ENCODE measurements around the gene OSBPL3. TPM values are rescaled to one million over a fixed set of nuclear protein-coding genes. Genes with fewer than 3 reads are reported as not detected.

Gene OSBPL3
- total RNA-seq, 1 experiment from 2014 or later: 36.8 TPM

GRCh38 chr7:24829787-24830186 is 150.2 kb downstream of the OSBPL3 start:
- RAD21 ChIA-PET (ENCODE audit: low non-redundant PET in 1 of 2, low total read pairs in 2 of 2, uncharacterized antibody in 2 of 2, unreplicated experiment in 2 of 2): no interaction called here

More at GRCh38 chr7:24829787-24830186, 150.2 kb downstream of the OSBPL3 start:
- no peak overlapping the region for H2AFZ ChIP-seq (ENCODE audit: low read depth, low read length, poor library complexity, severe bottlenecking)
- H3K79me2 ChIP-seq (ENCODE audit: insufficient read depth, low read length): no peaks in the 10 kb centered on the region
- POLR2A ChIA-PET: no interaction called here
- H3K4me2 ChIP-seq (ENCODE audit: low read length): no peak overlapping the region
- intact Hi-C loops (cut with micrococcal nuclease): no loop called here
- ATAC-seq (no peak), DNase-seq (ENCODE audit: low read depth, low spot score) (no peak)
- H4K20me1 ChIP-seq (ENCODE audit: insufficient read depth): no peaks in the 10 kb centered on the region
- H3K9me3 ChIP-seq (ENCODE audit: control insufficient read depth in 1 of 2, insufficient read depth in 1 of 2, low read depth in 1 of 2, low read length in 2 of 2): no peaks in the 10 kb centered on the region
- no TSS peak for BruUV-seq (replicated peaks)
- peaks cover 47 to 85% of the 10 kb centered on the region in 2 experiments for H3K4me1 ChIP-seq (ENCODE audit: control insufficient read depth in 1 of 2, insufficient read depth in 2 of 2, low read length in 2 of 2)
- H3K9ac ChIP-seq (ENCODE audit: low read length): no peak overlapping the region
- H3K9me2 ChIP-seq (ENCODE audit: insufficient read depth): no peaks in the 10 kb centered on the region
- peaks cover 4 to 10% of the 10 kb centered on the region in 2 experiments; a peak in 3 of 4 replicates for H3K36me3 ChIP-seq (ENCODE audit: control insufficient read depth in 1 of 2, insufficient read depth in 2 of 2, low read length in 2 of 2)
- no peak overlapping the region for H3K4me3 ChIP-seq (replicated peaks in 1 of 2; ENCODE audit: low read depth in 1 of 2, low read length in 2 of 2)
- CTCF ChIA-PET: no interaction called here
- no peak overlapping the region for H3K27ac ChIP-seq (ENCODE audit: low read depth, low read length)
- H3K27me3 ChIP-seq (ENCODE audit: insufficient read depth, low read length): no peaks in the 10 kb centered on the region
- TF ChIP-seq REST (IDR thresholded peaks at IDR 0.05; ENCODE audit: low read depth) (no peak), ZNF274 (IDR thresholded peaks at IDR 0.05; ENCODE audit: low read depth, low read length) (no peak), SP1 (IDR thresholded peaks at IDR 0.05; ENCODE audit: low read depth) (no peak), POLR2AphosphoS5 (IDR thresholded peaks at IDR 0.05; ENCODE audit: low read depth, low read length) (no peak), POLR2A (IDR thresholded peaks at IDR 0.05; ENCODE audit: borderline replicate concordance, extremely low read depth, insufficient read depth, insufficient read length) (no peak), EGR1 (IDR thresholded peaks at IDR 0.05; ENCODE audit: low read depth) (no peak), SIN3A (IDR thresholded peaks at IDR 0.05; ENCODE audit: low read depth) (no peak), ZBTB33 (IDR thresholded peaks at IDR 0.05; ENCODE audit: extremely low read depth, insufficient replicate concordance, low read length) (no peak), CBX3 (IDR thresholded peaks at IDR 0.05; ENCODE audit: low read depth) (no peak), EZH2phosphoT487 (IDR thresholded peaks at IDR 0.05; ENCODE audit: borderline replicate concordance) (no peak), ZFX (IDR thresholded peaks at IDR 0.05) (no peak), TCF7L2 (IDR thresholded peaks at IDR 0.05; ENCODE audit: borderline replicate concordance, extremely low read depth, insufficient read depth, insufficient read length) (no peak), MAX (IDR thresholded peaks at IDR 0.05) (no peak), YY1 (IDR thresholded peaks at IDR 0.05; ENCODE audit: extremely low read depth, insufficient replicate concordance, low read depth, low read length) (no peak), ATF3 (IDR thresholded peaks at IDR 0.05) (no peak), JUND (IDR thresholded peaks at IDR 0.05) (no peak), SRF (IDR thresholded peaks at IDR 0.05; ENCODE audit: low read depth) (no peak), ELF1 (IDR thresholded peaks at IDR 0.05; ENCODE audit: borderline replicate concordance, low read depth) (no peak), CTCF (IDR thresholded peaks at IDR 0.05 in 2 of 3, conservative IDR thresholded peaks at IDR 0.05 in 1 of 3; ENCODE audit: borderline replicate concordance in 1 of 3, insufficient read depth in 1 of 3, low read depth in 2 of 3, low read length in 2 of 3) (no peak)

All from HCT116 (cell line).